ENCODE data around the gene PRELID2. TPM values are rescaled to one million over a fixed set of nuclear protein-coding genes. Genes with fewer than 3 reads are reported as not detected.

Gene PRELID2
- total and polyA plus RNA-seq, 2 donors (not counting 3 experiments of a cell fraction or from before 2014, with no cell fraction given), result 3.2 to 16.4 TPM

- TF ChIP-seq EZH2 (IDR thresholded peaks at IDR 0.05; ENCODE audit: borderline replicate concordance, low read depth, low read length, severe bottlenecking), result no peak
- TF ChIP-seq MYC (IDR thresholded peaks at IDR 0.05; ENCODE audit: low read depth, low read length), result no peak
- no peak for TF ChIP-seq CTCF (IDR thresholded peaks at IDR 0.05; ENCODE audit: extremely low read depth in 1 of 2, insufficient read depth in 1 of 2, low read depth in 1 of 2, low read length in 2 of 2)
- no peak for TF ChIP-seq POLR2AphosphoS5 (IDR thresholded peaks at IDR 0.05; ENCODE audit: insufficient read depth, low read depth, low read length)
- no peak for TF ChIP-seq MAX (IDR thresholded peaks at IDR 0.05; ENCODE audit: insufficient read depth, insufficient read length)
- no peak for TF ChIP-seq POLR2A (IDR thresholded peaks at IDR 0.05; ENCODE audit: low read depth, low read length)
- TF ChIP-seq GATA2 (IDR thresholded peaks at IDR 0.05; ENCODE audit: insufficient read depth, insufficient read length, low read depth, low read length), result no peak
- no peak for TF ChIP-seq FOS (IDR thresholded peaks at IDR 0.05; ENCODE audit: borderline replicate concordance, insufficient read depth, low read length)
- no peak for TF ChIP-seq JUN (IDR thresholded peaks at IDR 0.05; ENCODE audit: borderline replicate concordance, insufficient read depth, insufficient read length, low read depth)
- intact Hi-C loops (cut with micrococcal nuclease), result loop anchor here (5.0 kb wide), 1 partner anchor 121 kb away; no protein-coding TSS in a partner anchor
- peak overlapping the region; percentile 15 for H3K4me2 ChIP-seq (ENCODE audit: insufficient read depth, low read length)
- no peaks in the 10 kb centered on the region for H3K36me3 ChIP-seq (ENCODE audit: control insufficient read depth in 2 of 2, extremely low read depth in 1 of 2, insufficient read depth in 2 of 2, low read length in 2 of 2)
- DNase-seq (ENCODE audit: low read depth, low spot score), result no peak
- peaks cover 18% of the 10 kb centered on the region for H3K4me1 ChIP-seq (ENCODE audit: control insufficient read depth, extremely low read depth, insufficient read depth, low read length)
- FAIRE-seq, result no peak
- H3K79me2 ChIP-seq (ENCODE audit: control insufficient read depth, insufficient read depth, low read length), result no peaks in the 10 kb centered on the region
- H2AFZ ChIP-seq (ENCODE audit: low read depth, low read length), result peak overlapping the region; percentile 97
- no peaks in the 10 kb centered on the region for H3K9me3 ChIP-seq (replicated peaks; ENCODE audit: control insufficient read depth, insufficient read depth, low read length)
- no peaks in the 10 kb centered on the region for H4K20me1 ChIP-seq (replicated peaks; ENCODE audit: control insufficient read depth, extremely low read depth, insufficient read depth, low read length)
- dilution Hi-C loops (cut with MboI; ENCODE audit: extremely low pct_ligation_motif_present, low sequenced_read_pairs), result no loop called here
- no peak overlapping the region for H3K9ac ChIP-seq (replicated peaks; ENCODE audit: extremely low read depth, insufficient read depth, low read length)
- H3K4me3 ChIP-seq (replicated peaks in 1 of 3; ENCODE audit: insufficient read depth in 1 of 3, low read depth in 1 of 3, low read length in 3 of 3), result no peak overlapping the region
- ChIA-PET POLR2A (no interaction called here), CTCF (interaction anchor here (0.7 to 3.2 kb wide), 11 partner anchors 10 to 158 kb away, joined by 3 to 14 read pairs (median 3); partner anchors contain the start of gene PRELID2)
- H3K27me3 ChIP-seq (ENCODE audit: control insufficient read depth in 2 of 2, insufficient read depth in 2 of 2, low read length in 2 of 2), result peaks cover 0 to 2% of the 10 kb centered on the region in 2 experiments
- H3K9me1 ChIP-seq (replicated peaks; ENCODE audit: control insufficient read depth, extremely low read depth, insufficient read depth, low read length), result no peaks in the 10 kb centered on the region
- no peak overlapping the region for H3K27ac ChIP-seq (ENCODE audit: insufficient read depth, low read depth, low read length)
- no TSS peak for BruUV-seq (replicated peaks)
These were observed 20.7 kb upstream of the PRELID2 start for GRCh38 chr5:145855763-145856267.
